HepG2 (cell line): ENCODE results near the gene RBAK. TPM values are rescaled to one million over a fixed set of nuclear protein-coding genes. Genes with fewer than 3 reads are reported as not detected.

Experiments used
- CC2D1A ChIP-seq: sonication (generic); formaldehyde crosslinking; IDR thresholded peaks from 2 replicates; pipeline ENCODE4 v1.8.1; 2023; ENCODE audit warnings: mild to moderate bottlenecking, missing genetic modification reagents
- ELK4 ChIP-seq: sonication (generic); formaldehyde crosslinking; IDR thresholded peaks from 2 replicates; pipeline ENCODE4 v1.9.0; 2021; ENCODE audit warnings: missing genetic modification reagents, borderline replicate concordance
- EP300 ChIP-seq, 3 experiments: sonication (generic) in 1 of 3; formaldehyde crosslinking in 1 of 3; IDR thresholded peaks; 2 replicates each; pipeline versions ENCODE4 v1.5.1 to v1.6.1; 2011 to 2020; ENCODE audit warnings: low read depth in 2 of 3, low read length in 2 of 3, borderline replicate concordance in 1 of 3, improper control_type of control experiment in 1 of 3, mild to moderate bottlenecking in 1 of 3, missing genetic modification reagents in 1 of 3, moderate library complexity in 1 of 3
- GMEB1 ChIP-seq: sonication (generic); formaldehyde crosslinking; IDR thresholded peaks from 2 replicates; pipeline ENCODE4 v1.5.1; 2020; ENCODE audit warnings: missing genetic modification reagents, mild to moderate bottlenecking, borderline replicate concordance
- GPN1 ChIP-seq: sonication (generic); formaldehyde crosslinking; IDR thresholded peaks from 2 replicates; pipeline ENCODE4 v1.5.1; 2020; ENCODE audit warnings: missing genetic modification reagents, borderline replicate concordance
- HOXA3 ChIP-seq: sonication (generic); formaldehyde crosslinking; IDR thresholded peaks from 2 replicates; pipeline ENCODE4 v1.5.0; 2020; ENCODE audit warnings: missing genetic modification reagents
- LBX2 ChIP-seq: sonication (generic); formaldehyde crosslinking; IDR thresholded peaks from 2 replicates; pipeline ENCODE4 v1.5.0; 2020; ENCODE audit warnings: missing genetic modification reagents, mild to moderate bottlenecking, borderline replicate concordance
- MED8 ChIP-seq: sonication (generic); formaldehyde crosslinking; IDR thresholded peaks from 2 replicates; pipeline ENCODE4 v1.8.1; 2023; ENCODE audit warnings: mild to moderate bottlenecking, missing genetic modification reagents; ENCODE audit not compliant: insufficient replicate concordance
- SOX6 ChIP-seq, 2 experiments: fragments of 450-650 bp in 1 of 2; sonication (generic) in 1 of 2; formaldehyde crosslinking in 1 of 2; IDR thresholded peaks; 2 replicates each; pipeline versions ENCODE4 v1.4.0 to v1.6.1; 2017 to 2020; ENCODE audit warnings: antibody characterized with exemption in 1 of 2, mild to moderate bottlenecking in 1 of 2, missing genetic modification reagents in 1 of 2
- SP4 ChIP-seq: sonication (generic); formaldehyde crosslinking; IDR thresholded peaks from 2 replicates; pipeline ENCODE4 v1.8.1; 2023; ENCODE audit warnings: mild to moderate bottlenecking, missing genetic modification reagents
- TMF1 ChIP-seq: sonication (generic); formaldehyde crosslinking; IDR thresholded peaks from 2 replicates; pipeline ENCODE4 v1.8.1; 2022; ENCODE audit warnings: low read depth, missing genetic modification reagents
- ZC3H13 ChIP-seq: sonication (generic); formaldehyde crosslinking; IDR thresholded peaks from 2 replicates; pipeline ENCODE4 v1.8.1; 2023; ENCODE audit warnings: mild to moderate bottlenecking, missing genetic modification reagents, moderate library complexity
- ZNF136 ChIP-seq: sonication (generic); formaldehyde crosslinking; IDR thresholded peaks from 2 replicates; pipeline ENCODE4 v1.8.1; 2022; ENCODE audit warnings: low read depth, mild to moderate bottlenecking, moderate library complexity, missing genetic modification reagents
- ZNF333 ChIP-seq: sonication (generic); formaldehyde crosslinking; IDR thresholded peaks from 2 replicates; pipeline ENCODE4 v1.4.0; 2020; ENCODE audit warnings: mild to moderate bottlenecking, missing genetic modification reagents, borderline replicate concordance
- ZNF704 ChIP-seq: sonication (generic); formaldehyde crosslinking; IDR thresholded peaks from 2 replicates; pipeline ENCODE4 v1.8.1; 2023; ENCODE audit warnings: mild to moderate bottlenecking, inconsistent platforms, moderate library complexity, missing genetic modification reagents, borderline replicate concordance
- ZNF770 ChIP-seq: sonication (generic); formaldehyde crosslinking; IDR thresholded peaks from 2 replicates; pipeline ENCODE4 v1.5.0; 2020; ENCODE audit warnings: mild to moderate bottlenecking, missing genetic modification reagents
- ZNF83 ChIP-seq: sonication (generic); formaldehyde crosslinking; IDR thresholded peaks from 2 replicates; pipeline ENCODE4 v1.4.0; 2020; ENCODE audit warnings: missing genetic modification reagents, mild to moderate bottlenecking, borderline replicate concordance
- polyA plus RNA-seq, 8 experiments: library from polyadenylated mRNA; depleted of rRNA in 3 of 8; stranded (reverse) in 7 of 8; unstranded in 1 of 8; fragments of >200 nt; fragmentation: Illumina TruSeq in 4 of 8; extraction: Trizol in 4 of 8; gene quantifications; 2 replicates each; pipeline versions ENCODE4 v1.2.1 to v1.2.3, GENCODE V29; 2011 to 2016; ENCODE audit warnings: low read depth in 4 of 8, missing spikeins in 1 of 8, mixed read lengths in 1 of 8; ENCODE audit not compliant: insufficient read depth in 1 of 8
- total RNA-seq, 5 experiments: library from RNA; depleted of rRNA; stranded (reverse); fragments of >200 nt; fragmentation: Illumina TruSeq; extraction: Trizol; gene quantifications; 2 replicates each; pipeline ENCODE4 v1.2.3, GENCODE V29; 2016; ENCODE audit warnings: low read depth in 1 of 5

RBAK gene
- total and polyA plus RNA-seq, 2 of the 13 experiments (the other 11 are each of a cell fraction or from before 2014, with no cell fraction given): 4.4 to 11.8 TPM

GRCh38 chr7:5045558-5046396 is at the start of gene RBAK (continued):
- TF ChIP-seq ZNF770 (CRISPR knock-in tag) (peak; percentile 71; the same call in 1 of the 2 replicates), ZNF136 (CRISPR knock-in tag) (peak; percentile 84; the same call in 1 of the 2 replicates), SP4 (0 out of 2 replicates have a peak, but pooled peaks have one; percentile 49), GMEB1 (CRISPR knock-in tag) (peak; percentile 75), ZNF83 (CRISPR knock-in tag) (no peak; the same call in 1 of the 2 replicates), EP300 (IDR thresholded peaks at IDR 0.05; ENCODE audit: low read depth in 2 of 2, low read length in 2 of 2) (no peak), EP300 (CRISPR knock-in tag; IDR thresholded peaks at IDR 0.05; ENCODE audit: borderline replicate concordance) (no peak), LBX2 (0 out of 2 replicates have a peak, but pooled peaks have one; percentile 3), ZNF333 (0 out of 2 replicates have a peak, but pooled peaks have one; percentile 68), SOX6 (IDR thresholded peaks at IDR 0.05) (no peak), SOX6 (CRISPR knock-in tag; IDR thresholded peaks at IDR 0.05) (peak; percentile 13; the same call in 1 of the 2 replicates), MED8 (peak; percentile 77), ZNF704 (CRISPR knock-in tag) (no peak), HOXA3 (CRISPR knock-in tag) (peak; percentile 77; the same call in 1 of the 2 replicates), CC2D1A (CRISPR knock-in tag) (peak; percentile 40; the same call in 1 of the 2 replicates), ZC3H13 (CRISPR knock-in tag) (no peak), TMF1 (CRISPR knock-in tag) (peak; percentile 34; the same call in 1 of the 2 replicates), ELK4 (CRISPR knock-in tag) (no peak), GPN1 (CRISPR knock-in tag) (no peak)
